Choroid plexus epithelial cell (primary cell): ENCODE measurements around the gene DYRK2.

Experiments
- DNase-seq: peaks from one replicate; pipeline ENCODE4 v3.0.0-alpha.2; 2010; ENCODE audit warnings: low read depth
- H3K4me3 ChIP-seq: 2 replicates; pipeline ENCODE4 v1.5.1; 2011; ENCODE audit warnings: low read depth, mild to moderate bottlenecking, control low read depth, low read length, moderate library complexity
- CTCF ChIP-seq: conservative IDR thresholded peaks from 2 replicates; pipeline ENCODE4 v1.5.1; 2011; ENCODE audit warnings: low read depth, mild to moderate bottlenecking, control low read depth, inconsistent platforms, low read length, moderate library complexity

Gene DYRK2

GRCh38 chr12:67648521-67649260 is at the start of gene DYRK2:
TSS of gene DYRK2 (plus strand) at chr12:67648745. CDS start at chr12:67649134, 389 bp downstream.
- DNase-seq = peak; percentile 83
- no peak for TF ChIP-seq CTCF
- peak within 1 kb of the TSS; percentile 85 for H3K4me3 ChIP-seq

GRCh38 chr12:67599691-67600090 is 48.9 kb upstream of the DYRK2 start:
- no peak for TF ChIP-seq CTCF
- DNase-seq = no peak
- H3K4me3 ChIP-seq = no peak overlapping the region

- TF ChIP-seq CTCF = no peak
- no peak for DNase-seq
- H3K4me3 ChIP-seq = no peak overlapping the region
Observed at GRCh38 chr12:67601126-67601525, 47.4 kb upstream of the DYRK2 start.

- no peak overlapping the region for H3K4me3 ChIP-seq
- no peak for TF ChIP-seq CTCF
- no peak for DNase-seq
Observed at GRCh38 chr12:67609226-67609870, 39.2 kb upstream of the DYRK2 start.

- no peak for DNase-seq
- TF ChIP-seq CTCF = no peak
- H3K4me3 ChIP-seq = no peak overlapping the region
Observed at GRCh38 chr12:67613040-67613439, 35.5 kb upstream of the DYRK2 start.

GRCh38 chr12:67617629-67618028 is 30.9 kb upstream of the DYRK2 start:
- no peak for DNase-seq
- no peak for TF ChIP-seq CTCF
- no peak overlapping the region for H3K4me3 ChIP-seq

- DNase-seq = no peak
- no peak for TF ChIP-seq CTCF
- H3K4me3 ChIP-seq = no peak overlapping the region
Observed at GRCh38 chr12:67618303-67618702, 30.2 kb upstream of the DYRK2 start.
